AG10803 (cell line): ENCODE measurements around the gene RAB27A.
A peak's percentile ranks its signal among the peaks of the same experiment; 100 is the strongest.
"Not testable (repeated sequence)": the region's sequence is repeated elsewhere in the genome, so short reads cannot be mapped to it uniquely, and the experiment has no call there.

Source experiments
- DNase-seq: peaks from one replicate; pipeline ENCODE4 v3.0.0; 2010; ENCODE audit warnings: low read depth
- H3K4me3 ChIP-seq: 2 replicates; pipeline ENCODE4 v1.5.1; 2011; ENCODE audit warnings: mild to moderate bottlenecking, low read length, control low read depth
- TF ChIP-seq, protein P1 (sequence below): conservative IDR thresholded peaks from 2 replicates; pipeline ENCODE4 v1.5.1; 2011; ENCODE audit warnings: mild to moderate bottlenecking, low read length, control low read depth, inconsistent platforms

Gene RAB27A

DNA sequence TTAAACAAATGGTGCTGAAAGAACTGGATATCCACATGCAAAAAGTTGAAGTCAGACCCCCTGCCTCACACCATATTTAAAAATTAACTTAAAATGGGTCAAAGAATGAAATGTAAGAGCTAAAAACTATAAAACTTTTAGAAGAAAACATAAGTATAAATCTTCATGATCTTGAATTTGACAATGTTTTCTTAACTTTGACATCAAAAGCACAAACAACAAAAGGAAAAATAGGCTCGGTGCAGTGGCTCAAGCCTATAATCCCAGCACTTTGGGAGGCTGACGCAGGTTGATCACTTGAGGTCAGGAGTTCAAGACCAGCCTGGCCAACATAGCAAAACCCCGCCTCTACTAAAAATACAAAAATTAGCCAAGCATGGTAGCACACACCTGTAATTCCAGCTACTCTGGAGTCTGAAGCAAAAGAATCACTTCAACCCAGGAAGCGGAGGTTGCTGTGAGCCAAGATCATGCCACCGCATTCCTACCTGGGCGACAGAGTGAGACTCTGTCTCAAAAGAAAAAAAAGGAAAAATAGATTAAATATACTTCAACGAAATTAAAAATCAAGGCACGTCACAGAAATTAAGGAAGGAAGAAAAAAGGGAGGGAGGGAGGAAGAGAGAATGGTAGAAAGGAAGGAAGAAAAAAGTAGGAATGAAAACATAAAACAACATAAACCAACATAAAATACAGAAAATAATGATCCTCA is 1.5 kb downstream of the RAB27A start:
- no peak overlapping the region; the same call in 1 of the 2 replicates for H3K4me3 ChIP-seq

DNA sequence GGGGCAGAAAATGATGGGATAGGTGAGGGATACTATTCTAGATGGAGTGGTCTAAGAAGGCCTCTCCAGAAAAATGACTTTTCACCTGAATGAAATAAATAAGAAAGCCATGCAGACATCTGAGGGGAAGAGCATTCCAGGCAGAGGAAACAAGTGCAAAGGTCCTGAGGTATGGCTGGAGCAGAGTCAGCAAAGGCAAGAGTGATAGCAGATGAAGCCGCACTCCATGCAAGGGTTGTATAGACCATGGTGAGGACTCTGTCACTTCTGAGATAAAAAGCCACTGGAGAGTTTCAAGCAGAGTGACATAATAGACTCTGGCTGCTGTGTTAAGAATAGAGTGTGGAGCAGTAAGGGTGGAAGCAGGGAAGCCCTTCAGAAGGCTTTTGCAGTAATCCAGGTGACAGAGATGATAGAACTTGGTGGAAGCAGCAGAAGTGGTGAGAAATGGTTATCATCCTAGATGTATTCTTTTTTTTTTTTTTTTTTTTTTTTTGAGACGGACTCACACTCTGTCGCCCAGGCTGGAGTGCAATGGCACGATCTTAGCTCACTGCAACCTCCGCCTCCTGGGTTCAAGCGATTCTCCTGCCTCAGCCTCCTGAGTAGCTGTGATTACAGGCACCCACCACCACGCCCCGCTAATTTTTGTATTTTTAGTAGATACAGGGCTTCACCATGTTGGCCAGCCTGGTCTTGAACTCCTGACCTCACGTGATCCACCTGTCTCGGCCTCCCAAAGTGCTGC is 3.0 kb downstream of the RAB27A start:
- H3K4me3 ChIP-seq, DNase-seq: not testable (repeated sequence)

More for the DNA sequence above, 1.5 kb downstream of the RAB27A start:
- TF ChIP-seq, protein P1, sequence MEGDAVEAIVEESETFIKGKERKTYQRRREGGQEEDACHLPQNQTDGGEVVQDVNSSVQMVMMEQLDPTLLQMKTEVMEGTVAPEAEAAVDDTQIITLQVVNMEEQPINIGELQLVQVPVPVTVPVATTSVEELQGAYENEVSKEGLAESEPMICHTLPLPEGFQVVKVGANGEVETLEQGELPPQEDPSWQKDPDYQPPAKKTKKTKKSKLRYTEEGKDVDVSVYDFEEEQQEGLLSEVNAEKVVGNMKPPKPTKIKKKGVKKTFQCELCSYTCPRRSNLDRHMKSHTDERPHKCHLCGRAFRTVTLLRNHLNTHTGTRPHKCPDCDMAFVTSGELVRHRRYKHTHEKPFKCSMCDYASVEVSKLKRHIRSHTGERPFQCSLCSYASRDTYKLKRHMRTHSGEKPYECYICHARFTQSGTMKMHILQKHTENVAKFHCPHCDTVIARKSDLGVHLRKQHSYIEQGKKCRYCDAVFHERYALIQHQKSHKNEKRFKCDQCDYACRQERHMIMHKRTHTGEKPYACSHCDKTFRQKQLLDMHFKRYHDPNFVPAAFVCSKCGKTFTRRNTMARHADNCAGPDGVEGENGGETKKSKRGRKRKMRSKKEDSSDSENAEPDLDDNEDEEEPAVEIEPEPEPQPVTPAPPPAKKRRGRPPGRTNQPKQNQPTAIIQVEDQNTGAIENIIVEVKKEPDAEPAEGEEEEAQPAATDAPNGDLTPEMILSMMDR = no peak
- DNase-seq = no peak

DNA sequence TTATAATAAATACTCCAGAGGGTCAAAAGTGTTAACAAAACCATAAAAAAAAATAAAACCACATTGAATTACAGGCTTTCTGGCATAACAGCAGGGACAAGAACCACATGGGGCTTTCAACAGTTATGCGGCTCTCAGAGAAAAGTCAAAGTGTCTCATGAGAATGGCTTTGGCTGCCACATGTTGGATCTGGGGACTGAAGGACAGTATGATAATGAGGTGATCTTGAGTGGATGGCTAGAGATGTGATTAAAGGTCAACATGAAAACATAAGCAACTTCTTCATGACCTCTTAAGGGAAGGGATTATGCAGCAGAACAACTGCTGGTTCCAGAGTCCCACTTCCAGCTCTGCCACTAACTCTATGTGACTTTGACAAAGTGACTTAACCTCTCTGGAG is 5.2 kb downstream of the RAB27A start:
- no peak overlapping the region for H3K4me3 ChIP-seq
- TF ChIP-seq, protein P1 = no peak
- no peak for DNase-seq

DNA sequence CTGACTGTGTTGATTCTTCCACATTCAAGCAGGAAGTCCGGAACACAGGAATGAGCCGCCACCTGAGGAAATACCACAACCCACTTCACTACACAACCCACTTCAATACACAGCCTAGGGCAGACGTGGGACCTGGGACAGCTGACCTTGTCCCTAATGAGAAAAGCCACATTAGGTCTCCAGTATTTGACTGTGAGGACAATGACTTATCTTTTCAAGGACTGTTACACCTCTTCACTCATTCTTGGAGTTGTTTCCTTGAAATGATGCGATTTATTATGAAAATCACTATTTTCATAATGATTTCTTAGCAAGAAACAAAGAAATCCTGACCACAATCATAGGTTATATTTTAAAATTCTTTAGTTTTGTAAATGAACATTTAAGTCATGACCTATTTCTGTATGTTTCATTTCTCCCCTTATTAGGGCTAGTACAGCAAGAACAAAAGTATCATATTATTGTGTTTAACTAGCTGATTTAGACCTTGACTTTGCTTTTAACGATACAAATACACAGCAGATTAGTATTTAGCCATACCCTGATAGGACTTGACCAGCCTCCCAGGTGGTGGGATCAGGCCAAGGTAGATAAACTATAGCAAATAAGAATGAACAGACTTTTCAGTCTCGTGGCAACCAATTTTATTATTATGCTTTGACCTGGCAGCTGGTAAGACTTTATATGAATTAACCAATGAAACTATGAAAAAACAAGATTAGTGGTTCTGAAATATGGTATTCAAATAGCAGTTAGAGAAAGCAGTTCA is 6.0 kb downstream of the RAB27A start:
- H3K4me3 ChIP-seq = no peak overlapping the region
- TF ChIP-seq, protein P1 = no peak
- no peak for DNase-seq

DNA sequence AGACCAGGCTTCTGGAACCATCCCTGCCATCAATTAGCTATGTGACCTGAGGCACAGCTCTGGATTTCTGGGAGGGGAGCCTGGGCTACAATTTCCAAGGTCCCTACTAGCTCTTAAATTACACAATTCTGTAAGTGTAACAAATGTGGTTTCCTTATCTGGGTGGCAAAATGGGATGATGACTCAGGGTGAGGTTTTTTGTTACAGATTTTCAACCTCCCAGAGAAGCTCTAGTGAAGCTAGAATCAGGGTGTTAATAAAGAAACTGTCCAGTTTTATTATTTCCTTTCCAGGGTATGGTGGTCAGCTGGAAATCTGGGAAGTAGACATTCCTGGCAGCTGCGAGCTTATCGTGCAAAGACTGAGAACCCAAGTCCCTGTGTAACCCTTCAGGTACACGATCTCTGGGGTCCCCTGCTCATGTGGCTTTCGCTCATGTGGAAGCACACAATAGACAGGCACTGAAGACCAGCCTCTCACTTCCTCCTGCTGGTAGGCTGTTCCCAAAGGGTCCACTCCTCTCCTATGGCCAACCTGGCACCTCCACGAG is 7.3 kb downstream of the RAB27A start:
- TF ChIP-seq, protein P1 = no peak
- peak; percentile 79 for DNase-seq
- H3K4me3 ChIP-seq = peak overlapping the region; percentile 13; the same call in 1 of the 2 replicates

DNA sequence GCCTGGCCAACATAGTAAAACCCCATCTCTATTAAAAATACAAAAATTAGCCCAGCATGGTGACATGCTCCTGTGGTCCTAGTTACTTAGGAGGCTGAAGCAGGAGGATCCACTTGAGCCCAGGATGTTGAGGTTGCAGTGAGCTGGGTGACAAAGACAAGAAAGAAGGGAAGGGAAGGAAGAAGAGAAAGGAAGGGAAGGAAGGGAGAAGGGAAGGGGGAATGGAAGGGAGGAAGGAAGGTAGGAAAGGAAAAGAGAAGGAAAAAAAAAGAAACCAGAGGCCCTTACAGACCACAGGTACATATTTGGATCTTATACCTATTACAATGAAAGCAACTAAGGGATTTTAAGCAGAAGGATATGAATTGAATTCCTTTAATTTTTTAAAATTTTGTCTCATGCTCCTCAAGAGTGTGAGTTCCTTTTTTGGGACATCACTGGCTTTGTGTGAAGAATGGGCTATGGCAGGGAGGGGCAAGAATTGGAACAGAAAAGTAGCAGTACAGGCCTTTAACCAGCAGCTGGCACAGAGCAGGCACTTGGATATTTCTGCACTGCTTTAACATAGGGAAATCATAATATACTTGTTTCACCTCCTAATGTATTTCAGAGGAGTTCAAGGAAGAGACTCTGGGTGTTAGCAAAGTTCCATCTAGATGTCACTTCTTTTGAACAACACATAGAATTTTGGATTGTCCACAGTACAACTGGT is 7.9 kb downstream of the RAB27A start:
- DNase-seq = no peak
- TF ChIP-seq, protein P1 = peak; percentile 20; the same call in 1 of the 2 replicates

DNA sequence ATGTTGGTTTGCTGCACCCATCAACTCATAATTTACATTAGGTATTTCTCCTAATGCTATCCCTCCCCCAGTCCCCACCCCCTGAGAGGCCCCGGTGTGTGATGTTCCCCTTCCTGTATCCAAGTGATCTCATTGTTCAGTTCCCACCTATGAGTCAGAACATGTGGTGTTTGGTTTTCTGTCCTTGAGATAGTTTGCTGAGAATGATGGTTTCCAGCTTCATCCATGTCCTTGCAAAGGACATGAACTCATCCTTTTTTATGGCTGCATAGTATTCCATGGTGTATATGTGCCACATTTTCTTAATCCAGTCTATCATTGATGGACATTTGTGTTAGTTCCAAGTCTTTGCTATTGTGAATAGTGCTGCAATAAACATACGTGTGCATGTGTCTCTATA is 9.0 kb downstream of the RAB27A start:
- DNase-seq, H3K4me3 ChIP-seq: not testable (repeated sequence)

More for the DNA sequence above, 7.9 kb downstream of the RAB27A start:
- no peak overlapping the region for H3K4me3 ChIP-seq
